GM21515 (cell line): Measurements from ENCODE around the gene PDGFC.

Experiments used
- ATAC-seq: cut with Tn5 transposase; IDR thresholded peaks from one replicate; pipeline ENCODE4 v1.9.1; 2021; ENCODE audit not compliant: unreplicated experiment

The PDGFC gene, protein sequence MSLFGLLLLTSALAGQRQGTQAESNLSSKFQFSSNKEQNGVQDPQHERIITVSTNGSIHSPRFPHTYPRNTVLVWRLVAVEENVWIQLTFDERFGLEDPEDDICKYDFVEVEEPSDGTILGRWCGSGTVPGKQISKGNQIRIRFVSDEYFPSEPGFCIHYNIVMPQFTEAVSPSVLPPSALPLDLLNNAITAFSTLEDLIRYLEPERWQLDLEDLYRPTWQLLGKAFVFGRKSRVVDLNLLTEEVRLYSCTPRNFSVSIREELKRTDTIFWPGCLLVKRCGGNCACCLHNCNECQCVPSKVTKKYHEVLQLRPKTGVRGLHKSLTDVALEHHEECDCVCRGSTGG

DNA sequence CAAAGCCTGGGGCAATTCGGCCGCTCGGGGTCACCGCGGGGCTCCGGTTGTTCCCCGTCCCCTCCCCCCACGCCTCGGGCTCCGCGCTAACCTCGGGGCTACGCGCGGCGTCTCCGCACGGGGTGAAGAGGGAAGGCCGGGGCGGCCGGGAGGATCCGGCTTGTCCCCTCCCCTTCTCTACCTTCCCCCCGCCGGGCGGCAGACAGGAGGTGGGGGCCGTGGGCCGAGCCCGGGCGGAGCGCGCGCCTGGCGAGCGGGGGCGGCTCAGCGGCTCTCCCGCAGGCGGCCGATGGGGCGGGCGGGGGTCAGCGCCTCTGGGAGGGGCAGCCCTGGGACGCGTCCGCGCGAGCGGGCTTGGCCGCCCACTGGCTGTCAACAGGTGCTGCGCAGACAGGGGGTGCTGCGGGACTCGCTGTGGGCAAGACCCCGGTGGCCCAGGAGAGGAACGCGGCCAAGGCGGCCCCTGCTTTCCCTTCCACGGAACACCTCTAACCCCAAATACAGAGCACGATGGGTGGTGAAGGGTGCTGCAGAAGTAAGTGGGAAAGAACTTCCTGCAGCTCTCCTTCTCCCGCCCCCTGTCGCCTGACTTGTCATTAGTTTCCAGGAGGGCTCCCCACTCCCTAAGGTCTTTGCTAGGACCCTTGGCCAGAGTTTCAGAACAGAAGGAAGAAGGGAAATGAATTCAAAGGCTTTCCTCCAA lies at the start of gene PDGFC:
TSS of gene PDGFC (minus strand) at position 124 of the 703 bp plus-strand sequence. CDS start 896 bp downstream, outside the sequence.
- ATAC-seq = no peak

DNA sequence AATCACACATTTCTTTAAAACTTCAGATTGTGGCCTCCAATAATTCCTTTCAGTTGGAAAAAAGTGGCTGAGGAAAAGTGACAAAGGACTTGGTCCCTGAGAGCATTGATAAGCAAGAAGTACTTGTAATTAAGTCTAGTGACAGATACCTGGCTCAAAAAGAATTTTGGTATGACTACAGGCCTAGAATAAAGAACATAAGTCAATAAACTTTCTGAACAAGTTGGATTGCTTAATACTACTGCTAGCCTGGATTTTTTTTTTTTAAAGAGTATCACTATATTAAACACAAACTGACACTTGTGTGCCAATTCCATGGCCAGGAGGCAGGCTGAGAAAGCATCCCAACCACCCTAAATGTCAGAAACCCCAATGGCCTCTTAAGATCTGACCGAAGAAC lies 49.3 kb upstream of the PDGFC start:
- ATAC-seq = no peak

DNA sequence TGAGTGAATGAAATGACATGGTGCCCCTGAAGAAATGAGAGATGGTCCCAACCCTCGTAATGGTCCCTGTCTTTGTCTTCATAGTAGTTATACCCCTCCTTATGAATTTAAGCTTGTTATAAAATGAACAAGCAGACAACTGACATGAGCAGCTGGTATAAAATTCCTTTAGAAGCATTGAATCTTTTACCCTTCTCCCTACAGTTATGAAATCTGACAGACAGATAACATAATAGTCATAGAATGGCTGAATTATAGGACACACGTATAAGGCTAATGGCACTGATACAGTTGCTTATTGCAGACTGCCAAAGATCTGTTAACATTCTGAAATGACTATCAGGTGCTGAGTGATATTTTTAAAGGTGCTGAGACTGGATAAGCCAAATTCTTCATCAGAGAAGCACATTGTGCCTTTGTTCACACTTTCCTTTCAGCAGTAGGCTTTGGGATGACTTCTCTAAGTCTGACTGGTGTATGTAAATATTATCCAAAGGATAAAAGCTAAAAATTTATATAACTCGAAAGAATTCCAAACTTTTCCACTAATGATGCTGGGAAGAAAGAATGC lies 47.4 kb upstream of the PDGFC start:
- no peak for ATAC-seq

DNA sequence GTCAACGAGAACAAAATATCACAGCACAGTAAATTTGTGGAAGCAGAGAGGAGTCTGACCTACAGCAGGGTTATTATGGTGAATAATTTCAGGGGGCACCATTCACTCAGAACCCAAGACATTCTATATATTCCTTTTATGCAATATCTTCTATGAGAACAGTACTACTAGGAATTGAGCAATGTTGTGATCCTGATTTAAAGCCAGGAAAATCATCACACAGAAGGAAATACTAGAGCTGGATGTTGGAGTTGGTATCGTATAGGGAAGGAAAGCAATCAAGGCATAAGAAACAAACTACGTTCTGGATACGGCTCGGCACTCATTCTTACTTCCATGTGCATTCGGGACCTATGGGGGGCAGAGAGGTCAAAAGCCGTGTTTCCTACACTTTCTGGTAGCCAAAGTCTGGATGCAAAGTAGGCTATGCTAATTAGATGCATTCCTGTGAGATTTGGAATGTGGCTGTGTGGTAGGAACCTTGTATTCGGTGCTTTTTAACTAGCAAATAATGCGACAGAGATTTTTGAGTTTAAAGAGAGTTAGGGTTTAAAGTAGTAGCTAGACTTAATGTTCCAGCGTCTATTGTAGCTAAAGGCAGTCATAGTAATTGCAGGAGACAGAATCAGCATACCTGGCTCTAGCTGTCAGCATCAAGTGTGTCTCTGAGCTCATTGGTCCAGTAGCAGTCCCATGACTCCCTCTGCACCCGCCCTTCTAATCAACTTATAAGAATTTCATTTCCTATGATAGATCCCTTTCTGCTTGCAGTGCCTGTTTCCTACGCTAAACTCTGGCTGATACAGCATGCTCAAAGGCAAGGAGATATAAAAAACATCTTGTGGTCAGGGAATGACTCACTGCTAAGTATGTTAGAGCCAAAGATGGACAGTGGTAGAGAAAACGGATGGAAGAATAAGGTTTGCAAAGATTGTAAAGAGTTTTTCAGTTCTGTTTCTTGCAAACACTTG lies 43.3 kb upstream of the PDGFC start:
- no peak for ATAC-seq

DNA sequence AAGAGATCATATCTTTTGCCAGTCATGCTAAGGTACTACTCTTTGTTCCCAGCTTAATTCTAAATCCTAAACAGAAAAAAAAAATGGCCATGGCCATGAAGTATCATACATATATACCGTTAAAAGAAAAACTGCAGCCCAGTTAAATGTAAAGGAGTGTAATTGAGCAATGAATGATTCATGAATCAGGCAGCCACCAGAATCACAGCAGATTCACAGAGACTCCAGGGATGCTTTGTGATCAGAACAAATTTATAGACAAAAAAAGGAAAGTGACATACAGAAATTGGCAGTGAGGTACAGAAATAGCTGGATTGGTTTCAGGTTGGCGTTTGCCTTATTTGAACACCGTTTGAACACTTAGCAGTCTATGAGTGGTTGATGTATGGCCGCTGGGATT lies 42.1 kb upstream of the PDGFC start:
- no peak for ATAC-seq

DNA sequence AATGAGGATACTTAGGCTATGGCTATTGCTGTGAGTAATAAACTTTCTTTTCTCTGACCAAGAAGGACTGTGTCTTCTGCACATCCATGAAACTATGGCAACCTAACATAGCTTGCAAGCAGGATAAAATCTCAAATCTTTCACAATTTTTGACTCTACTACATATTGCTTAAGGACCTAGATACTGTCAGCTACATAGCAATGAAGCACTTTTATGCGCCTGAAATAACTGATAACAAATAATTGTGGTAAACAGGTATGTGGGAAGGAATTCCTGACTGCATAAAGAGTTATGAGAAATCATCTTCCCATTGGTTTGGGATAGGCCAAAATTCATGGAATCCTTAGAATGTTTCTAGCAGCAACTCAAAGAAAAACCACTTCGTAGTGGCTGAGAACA lies 41.2 kb upstream of the PDGFC start:
- ATAC-seq = no peak

DNA sequence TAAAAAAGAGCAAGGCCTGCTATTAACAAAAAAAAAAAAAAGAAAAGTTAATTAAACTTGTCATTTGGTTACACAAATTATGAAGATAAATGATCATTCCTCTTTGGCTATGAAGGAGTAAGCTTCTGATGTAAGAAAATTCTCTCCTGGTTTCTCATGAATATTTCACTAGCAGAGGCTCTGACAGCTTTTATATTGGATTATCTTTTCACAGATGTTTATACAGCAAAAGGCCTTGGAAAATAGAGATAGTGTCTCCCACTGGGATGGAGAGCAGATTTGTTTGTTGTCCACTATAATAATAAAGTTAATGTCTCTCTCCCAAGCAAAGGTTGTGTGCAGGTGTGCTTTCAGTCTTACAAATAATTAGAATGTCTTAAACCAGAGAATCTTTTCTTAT lies 40.7 kb upstream of the PDGFC start:
- ATAC-seq = no peak

DNA sequence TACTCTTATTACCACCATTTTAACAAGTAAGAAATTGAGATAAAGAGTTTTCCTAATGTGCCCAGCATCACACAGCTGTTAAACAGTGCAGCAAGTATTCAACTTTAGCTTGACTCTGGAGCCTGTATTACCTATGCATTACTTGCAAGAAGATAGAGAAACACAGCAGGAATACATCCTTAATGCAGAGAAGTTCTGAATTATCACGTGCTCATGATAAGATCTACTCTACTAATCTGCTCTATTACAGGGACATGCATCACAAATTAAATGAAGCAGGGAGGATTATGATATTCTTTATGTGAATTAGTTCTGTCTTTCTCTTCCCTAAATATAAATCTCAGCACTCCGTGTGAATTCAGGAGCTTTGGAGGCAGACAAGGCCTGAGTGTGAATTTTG lies 39.0 kb upstream of the PDGFC start:
- ATAC-seq = no peak

DNA sequence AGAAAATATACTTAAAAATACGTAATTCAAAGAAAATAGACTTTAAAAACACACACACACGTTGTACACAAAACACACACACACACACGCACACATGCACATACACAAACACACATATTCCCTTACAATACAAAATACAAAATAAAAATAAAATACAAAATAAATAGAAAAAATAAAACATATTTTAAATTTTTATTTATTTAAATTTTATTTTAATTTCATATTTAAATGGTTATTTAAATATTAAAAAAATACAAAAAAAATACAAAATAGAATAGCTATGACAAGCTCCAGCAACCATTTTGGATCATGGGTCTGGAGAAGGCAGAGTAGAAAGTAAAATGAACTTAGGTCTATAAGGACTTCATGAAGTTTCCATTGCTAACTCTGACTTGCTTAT lies 34.2 kb upstream of the PDGFC start:
- ATAC-seq = no peak

DNA sequence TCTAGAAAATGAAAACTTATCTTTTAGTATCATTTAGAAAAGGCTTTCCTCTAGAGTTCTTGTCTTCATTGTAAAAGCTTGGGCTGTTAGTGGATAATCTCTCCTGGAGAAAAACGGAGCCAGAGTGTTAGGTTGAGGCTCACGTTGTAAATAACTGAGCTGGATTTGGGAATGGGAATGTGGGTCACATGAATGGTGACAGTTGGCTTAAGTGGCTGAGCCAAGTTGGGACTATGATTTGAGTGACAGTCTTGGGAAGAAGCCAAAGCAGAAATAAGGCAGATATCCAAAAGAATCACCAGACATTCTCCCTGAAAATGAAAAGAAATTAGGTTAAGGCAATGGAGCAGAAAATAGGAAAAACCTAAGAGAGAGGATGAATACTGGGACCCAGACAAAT lies 33.6 kb upstream of the PDGFC start:
- no peak for ATAC-seq

DNA sequence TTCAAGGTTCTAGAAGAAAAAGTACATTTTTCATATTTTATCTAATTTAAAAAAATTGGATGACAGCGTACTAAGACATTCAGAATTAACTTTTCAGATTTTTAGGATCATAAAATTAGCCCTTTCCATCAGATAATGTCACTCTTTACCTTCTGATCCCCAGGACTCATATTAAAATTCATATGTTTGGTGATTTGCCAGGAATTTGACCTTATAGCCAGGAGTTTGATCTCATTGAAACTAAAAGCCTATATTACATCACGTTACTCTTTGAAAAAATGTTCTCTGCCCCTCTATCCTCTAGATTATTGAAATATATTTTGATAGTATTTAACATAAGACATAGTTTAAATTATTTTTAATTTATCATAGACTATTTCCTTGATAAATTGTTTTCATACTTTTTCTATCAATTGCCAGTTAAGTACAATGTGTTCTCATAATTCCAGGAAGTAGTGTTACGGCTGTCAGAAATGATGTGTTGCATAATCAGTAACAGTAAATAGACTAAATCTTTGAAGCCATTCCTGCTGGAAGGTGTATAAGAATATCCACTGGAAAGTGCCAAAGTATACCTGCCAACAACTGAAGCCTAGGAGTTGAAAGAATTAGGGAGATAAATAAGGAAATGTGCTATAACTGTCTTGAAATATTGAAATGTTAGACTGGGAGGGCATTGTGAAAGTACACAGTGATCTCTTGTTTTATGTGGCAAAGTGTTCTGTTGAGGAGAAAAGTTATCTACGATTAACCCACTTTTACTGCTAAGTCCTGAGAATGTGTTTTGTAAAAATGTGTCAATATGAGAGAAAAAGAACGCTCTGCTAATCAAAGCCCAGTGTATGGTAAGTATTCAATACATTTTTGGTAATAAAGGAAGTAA lies 32.9 kb upstream of the PDGFC start:
- ATAC-seq = no peak

DNA sequence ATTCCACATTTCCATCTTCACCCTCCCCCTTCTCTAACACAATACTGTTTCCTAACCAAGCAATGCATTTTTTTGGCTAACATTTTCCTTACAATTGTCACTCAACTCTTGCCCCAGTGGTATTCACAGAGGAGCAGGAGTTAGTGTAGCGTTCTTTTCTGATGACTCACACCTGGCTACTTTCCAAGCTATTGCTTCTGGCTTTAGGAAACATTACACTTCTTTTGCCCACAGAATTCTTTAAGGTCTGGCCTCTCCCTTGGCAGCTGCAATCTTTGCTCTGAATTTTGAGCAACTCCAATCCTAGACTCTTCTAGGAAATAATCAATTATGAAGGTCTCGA lies 27.5 kb upstream of the PDGFC start:
- no peak for ATAC-seq

DNA sequence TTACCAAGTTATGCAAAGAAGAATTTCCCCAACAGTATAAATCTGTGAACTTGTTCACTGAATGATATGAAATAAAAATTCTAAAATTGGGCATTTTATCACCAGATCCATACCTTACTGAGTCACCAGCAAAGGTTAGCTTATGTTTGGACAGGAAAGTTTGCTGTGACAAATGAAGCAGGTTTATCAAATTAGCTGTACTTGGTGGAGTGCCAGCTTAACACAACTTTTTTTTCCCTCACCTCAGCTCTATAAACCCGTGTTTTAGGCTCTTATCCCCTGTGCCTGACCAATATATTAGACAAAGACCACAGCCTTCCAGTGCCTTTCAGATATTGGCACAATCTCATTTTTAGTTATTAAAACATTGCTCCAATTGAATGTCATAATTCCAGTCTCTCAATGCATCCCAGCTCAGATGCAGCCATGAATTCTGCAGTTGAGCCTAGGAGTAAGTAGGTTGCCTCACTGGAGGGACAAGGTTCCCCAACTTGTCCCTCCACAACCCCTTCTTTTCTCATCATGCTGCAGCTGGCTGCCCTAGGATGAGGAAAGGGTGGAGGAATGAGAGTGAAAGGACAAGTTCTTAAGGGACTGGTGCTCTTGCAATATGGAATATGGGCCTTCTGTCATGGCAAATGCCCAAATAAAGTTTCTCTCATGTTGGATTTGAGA lies 27.0 kb upstream of the PDGFC start:
- no peak for ATAC-seq

DNA sequence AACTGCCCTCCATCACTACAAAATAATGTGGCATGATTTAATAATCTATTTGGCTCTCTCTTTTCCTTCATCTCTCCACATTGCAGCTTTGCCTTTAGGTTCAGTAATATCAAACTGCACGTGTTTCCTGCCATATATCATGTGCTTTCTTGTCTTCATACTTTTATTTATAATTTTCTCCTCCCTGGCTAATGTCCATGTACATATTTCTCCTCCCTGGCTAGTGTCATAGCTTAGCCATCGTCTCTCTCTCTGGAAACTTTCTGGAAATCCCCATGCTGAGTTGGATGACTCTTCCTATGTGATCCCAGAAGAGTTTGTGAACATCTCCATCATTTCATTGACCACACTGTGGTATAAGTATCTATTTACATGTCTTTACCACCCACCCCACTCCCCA lies 21.3 kb upstream of the PDGFC start:
- no peak for ATAC-seq

DNA sequence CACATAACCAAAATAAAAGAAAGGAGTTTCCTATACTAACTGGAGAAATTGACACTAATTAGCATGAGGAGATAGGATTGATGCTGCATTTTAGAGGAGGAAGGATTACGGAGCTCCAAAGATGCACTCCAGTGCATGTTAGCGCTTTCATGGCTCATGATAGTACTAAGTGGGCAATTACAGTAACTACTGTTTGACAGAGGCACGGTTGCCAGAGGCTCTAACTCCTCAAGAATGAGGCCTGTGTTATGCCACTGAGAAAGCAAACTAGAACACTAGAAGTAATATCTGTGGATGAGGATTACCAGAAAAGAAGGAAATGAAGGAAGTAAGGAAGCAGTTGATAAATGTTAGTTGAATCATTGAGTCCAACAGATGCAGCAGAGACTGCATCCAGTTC lies 19.6 kb upstream of the PDGFC start:
- ATAC-seq = no peak

DNA sequence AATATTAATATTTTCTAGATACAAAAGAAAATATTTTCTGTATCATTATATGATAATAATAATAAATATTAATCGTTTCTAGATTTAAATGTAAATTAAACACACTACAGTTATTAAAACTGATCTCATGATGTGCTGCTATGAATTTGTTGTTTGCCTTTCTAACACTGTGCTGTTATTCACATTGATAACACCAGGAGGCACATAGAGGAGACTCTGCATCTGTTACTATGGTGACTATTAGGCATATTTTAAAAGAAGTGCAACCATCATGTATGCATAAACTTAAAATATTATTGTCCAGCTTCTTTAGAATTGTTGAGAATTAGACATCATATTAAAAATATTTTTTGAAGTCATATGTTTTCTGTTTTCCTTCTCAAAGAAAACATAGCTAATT lies 11.8 kb upstream of the PDGFC start:
- ATAC-seq = no peak

DNA sequence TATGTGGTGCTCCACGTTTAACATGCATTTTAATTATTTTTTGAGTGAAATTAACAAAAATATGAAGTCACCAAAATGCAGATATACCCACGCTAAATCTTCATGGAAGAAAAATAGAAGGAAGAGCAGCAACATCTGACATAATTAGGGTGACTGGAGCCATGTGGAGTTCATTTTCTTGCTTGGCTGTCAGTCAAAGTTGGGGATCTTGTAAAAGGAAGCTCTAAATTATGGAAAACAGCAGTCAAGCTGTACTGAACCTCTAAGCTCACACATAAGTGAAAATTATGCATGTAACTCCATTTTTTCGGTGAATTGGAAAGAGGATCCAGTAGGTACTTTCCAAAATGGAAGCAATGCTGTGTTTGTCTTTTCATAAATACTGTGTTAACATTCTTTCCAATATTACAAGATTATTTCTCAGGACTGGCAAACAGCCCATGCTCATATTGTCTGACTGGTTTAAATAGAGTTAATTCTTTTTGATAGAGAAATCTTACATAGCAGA lies 9.7 kb upstream of the PDGFC start:
- no peak for ATAC-seq

DNA sequence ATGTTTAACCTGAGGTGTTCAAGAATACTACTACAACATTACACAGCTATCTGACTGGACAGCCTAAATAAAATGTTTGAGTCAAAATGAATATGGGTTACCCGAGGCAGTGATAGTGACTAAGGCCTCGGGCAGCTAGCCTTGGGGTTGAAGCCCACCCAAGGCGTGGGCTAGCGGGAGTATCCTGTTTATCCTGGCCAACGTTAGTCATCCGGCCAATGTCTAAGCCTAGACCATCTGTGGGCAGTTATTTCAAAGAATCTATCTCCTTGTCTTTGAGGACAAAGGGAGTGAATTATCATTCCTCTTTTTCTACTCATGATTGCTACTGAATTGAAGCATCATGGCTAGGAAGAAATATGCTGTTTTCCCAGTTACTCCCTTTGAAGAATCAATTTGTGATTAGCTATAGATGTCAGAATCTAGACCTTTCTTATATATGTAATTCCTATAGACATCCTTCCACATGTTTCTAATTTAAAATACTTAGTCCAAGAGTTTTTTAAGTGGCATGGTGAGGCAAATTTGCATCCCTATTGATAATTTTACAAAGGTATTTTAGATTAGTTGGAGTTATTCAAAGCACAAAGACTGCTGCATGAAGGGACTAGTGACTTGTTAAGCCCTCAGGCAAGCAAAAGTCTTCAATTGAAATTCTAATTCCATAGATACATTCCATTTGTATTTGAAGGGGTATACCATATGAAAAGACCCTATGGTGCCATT lies 6.0 kb upstream of the PDGFC start:
- ATAC-seq = no peak

DNA sequence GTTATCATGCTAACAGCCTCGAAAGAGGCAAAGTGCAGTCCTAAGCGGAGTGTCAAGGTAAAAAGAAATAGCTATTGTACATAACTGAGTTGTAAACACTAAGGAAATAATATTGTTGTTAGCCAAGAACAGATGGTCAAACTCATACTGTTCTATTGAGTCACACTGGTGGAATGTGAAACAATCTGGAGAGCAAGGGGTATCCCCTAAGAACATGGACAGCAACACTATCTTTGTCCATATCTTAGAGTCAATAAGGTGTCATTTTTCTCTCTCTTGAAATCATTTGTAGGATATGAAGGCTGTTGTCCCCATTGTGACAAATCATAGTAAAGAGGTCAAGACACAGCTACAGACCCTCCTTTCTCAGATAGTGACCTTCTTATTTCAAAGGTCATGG lies 4.5 kb upstream of the PDGFC start:
- no peak for ATAC-seq
